GM12878 (cell line): ENCODE results near the gene SOAT2. TPM values are rescaled to one million over a fixed set of nuclear protein-coding genes. Genes with fewer than 3 reads are reported as not detected.

Experiments
- ATAC-seq: fragments of 200-7000 bp; cut with Tn5 transposase; 3 replicates; pipeline ENCODE4 v1.9.1; 2020; ENCODE audit warnings: mild to moderate bottlenecking, moderate library complexity
- BruUV-seq: library from RNA; stranded (reverse); fragments of 400-500 nt; replicated peaks from 2 replicates; lab custom pipeline; 2021; lab: Mats Ljungman, UMichigan
- CTCF ChIA-PET: fragments of 300-600 bp; sonication (Branson Sonifier 250); formaldehyde crosslinking; extraction: SDS; loops from one replicate; lab custom pipeline; 2021; ENCODE audit warnings: inconsistent platforms; lab: Yijun Ruan, JAX
- POLR2A ChIA-PET: fragments of 350-600 bp; formaldehyde crosslinking; extraction: SDS; loops from one replicate; lab custom pipeline; 2021; ENCODE audit warnings: inconsistent platforms; lab: Charles Lee
- RAD21 ChIA-PET: fragments of 300-600 bp; sonication (Branson Sonifier 250); formaldehyde crosslinking; loops from one replicate; lab custom pipeline; 2023; ENCODE audit warnings: antibody characterized with exemption; ENCODE audit not compliant: unreplicated experiment; lab: Charles Lee
- SMC1A ChIA-PET: fragments of 300-600 bp; sonication (Branson Sonifier 250); formaldehyde crosslinking; loops from one replicate; lab custom pipeline; 2023; ENCODE audit not compliant: unreplicated experiment, uncharacterized antibody; lab: Charles Lee
- DNase-seq: peaks from one replicate; pipeline ENCODE4 v3.0.0-alpha.2; 2011; ENCODE audit warnings: low read depth, low spot score
- FAIRE-seq: peaks from 3 replicates; lab custom pipeline; 2011; peaks lifted over from hg19 to GRCh38; lab: Jason Lieb, UNC
- H2AFZ ChIP-seq: 2 replicates; pipeline ENCODE4 v1.6.0; 2011; ENCODE audit warnings: low read depth, low read length, control low read depth; ENCODE audit not compliant: control insufficient read depth
- H3K27ac ChIP-seq: 2 replicates; pipeline ENCODE4 v1.5.1; 2011; ENCODE audit warnings: control low read depth; ENCODE audit not compliant: control insufficient read depth, insufficient read depth
- H3K27me3 ChIP-seq, 2 experiments: replicated peaks in 1 of 2; 2 replicates each; pipeline versions ENCODE4 v1.6.0 to v1.6.1; 2011; ENCODE audit warnings: low read length in 1 of 2; ENCODE audit not compliant: control insufficient read depth in 2 of 2, insufficient read depth in 2 of 2
- H3K36me3 ChIP-seq, 2 experiments: 2 replicates each; pipeline ENCODE4 v1.5.1; 2011; ENCODE audit warnings: low read length in 1 of 2; ENCODE audit not compliant: control insufficient read depth in 2 of 2, insufficient read depth in 2 of 2
- H3K4me1 ChIP-seq: 2 replicates; pipeline ENCODE4 v1.6.1; 2011; ENCODE audit warnings: mild to moderate bottlenecking, low read length, moderate library complexity, mixed read lengths; ENCODE audit not compliant: control insufficient read depth, insufficient read depth
- H3K4me2 ChIP-seq: 2 replicates; pipeline ENCODE4 v1.6.0; 2011; ENCODE audit warnings: control low read depth; ENCODE audit not compliant: control insufficient read depth, insufficient read depth
- H3K4me3 ChIP-seq: fragments of 200-600 bp; sonication (generic); 2 replicates; pipeline ENCODE4 v1.5.1; 2016
- H3K79me2 ChIP-seq: 2 replicates; pipeline ENCODE4 v1.6.0; 2011; ENCODE audit warnings: low read length; ENCODE audit not compliant: control insufficient read depth, insufficient read depth
- H3K9ac ChIP-seq: 2 replicates; pipeline ENCODE4 v1.8.0; 2011; ENCODE audit warnings: low read length, control low read depth, mixed read lengths; ENCODE audit not compliant: control insufficient read depth, insufficient read depth
- H3K9me3 ChIP-seq: replicated peaks from 3 replicates; pipeline ENCODE4 v1.5.1; 2011; ENCODE audit warnings: mild to moderate bottlenecking, low read length; ENCODE audit not compliant: control insufficient read depth, insufficient read depth
- H4K20me1 ChIP-seq: 2 replicates; pipeline ENCODE4 v1.6.0; 2011; ENCODE audit not compliant: control insufficient read depth, insufficient read depth
- CREB1 ChIP-seq: IDR thresholded peaks from 2 replicates; pipeline ENCODE4 v1.6.1; 2012; ENCODE audit warnings: low read depth, mild to moderate bottlenecking, inconsistent platforms
- IRF4 ChIP-seq: IDR thresholded peaks from 2 replicates; pipeline ENCODE4 v1.6.1; 2011; ENCODE audit warnings: low read depth, low read length
- KAT2A ChIP-seq: conservative IDR thresholded peaks from 2 replicates; pipeline ENCODE4 v1.6.1; 2011; ENCODE audit warnings: low read depth, low read length; ENCODE audit not compliant: control insufficient read depth
- NFXL1 ChIP-seq: fragments of 450-650 bp; IDR thresholded peaks from 2 replicates; pipeline ENCODE4 v1.6.1; 2017; ENCODE audit warnings: antibody characterized with exemption, mild to moderate bottlenecking, borderline replicate concordance
- POLR2AphosphoS5 ChIP-seq: IDR thresholded peaks from 2 replicates; pipeline ENCODE4 v1.6.1; 2011; ENCODE audit warnings: mild to moderate bottlenecking, low read length, inconsistent platforms
- RAD21 ChIP-seq: IDR thresholded peaks from 2 replicates; pipeline ENCODE4 v1.6.1; 2011; ENCODE audit warnings: mild to moderate bottlenecking, low read depth, low read length, moderate library complexity; ENCODE audit not compliant: insufficient read depth
- RAD51 ChIP-seq: fragments of 450-650 bp; IDR thresholded peaks from 2 replicates; pipeline ENCODE4 v1.6.1; 2016; ENCODE audit warnings: moderate library complexity, mild to moderate bottlenecking, inconsistent platforms
- SMC3 ChIP-seq: IDR thresholded peaks from 2 replicates; pipeline ENCODE4 v1.6.1; 2011; ENCODE audit warnings: low read length, improper control_type of control experiment, borderline replicate concordance
- STAT3 ChIP-seq: IDR thresholded peaks from 2 replicates; pipeline ENCODE4 v1.6.1; 2011; ENCODE audit warnings: low read depth, low read length, improper control_type of control experiment
- TARDBP ChIP-seq: IDR thresholded peaks from 2 replicates; pipeline ENCODE4 v1.6.1; 2016; ENCODE audit warnings: borderline replicate concordance
- ZBTB33 ChIP-seq: fragments of 450-650 bp; IDR thresholded peaks from 2 replicates; pipeline ENCODE4 v1.6.1; 2017; ENCODE audit warnings: mild to moderate bottlenecking
- WGBS: methylation state at CpG from one replicate; pipeline ENCODE4 v1.1.6; 2016; ENCODE audit warnings: low lambda C conversion rate; ENCODE audit not compliant: insufficient replicate concordance, insufficient coverage; ENCODE audit errors: missing lambda C conversion rate; 5-methylcytosine and 5-hydroxymethylcytosine counted together
- in situ Hi-C: fragments of 300-500 bp; cut with MboI; formaldehyde crosslinking; loops from 9 replicates; pipeline ENCODE4 v1.14.3; 2018; ENCODE audit warnings: mixed read lengths
- intact Hi-C: fragments of 100-400 bp; cut with micrococcal nuclease; formaldehyde crosslinking; loops from one replicate; pipeline ENCODE4 v1.14.2; 2022; ENCODE audit not compliant: unreplicated experiment
- polyA plus RNA-seq, 11 experiments: library from polyadenylated mRNA; depleted of rRNA in 4 of 11; unstranded in 6 of 11; stranded (reverse) in 5 of 11; fragments of >200 nt; fragmentation: Nextera tagmentation in 4 of 11; fragmentation: Illumina TruSeq in 1 of 11; extraction: Ambion mirVana in 4 of 11; extraction: Trizol in 1 of 11; gene quantifications; 1 replicate in 1 of 11; 2 replicates in 10 of 11; pipeline versions ENCODE4 v1.2.1 to v1.2.3, GENCODE V29; 2011 to 2016; ENCODE audit warnings: inconsistent platforms in 2 of 11, missing spikeins in 2 of 11, low read depth in 1 of 11
- total RNA-seq, 4 experiments: library from RNA; depleted of rRNA in 3 of 4; stranded (reverse); fragments of >200 nt in 3 of 4; fragmentation: Illumina TruSeq in 1 of 4; extraction: Trizol in 1 of 4; gene quantifications; 2 replicates each; pipeline versions ENCODE4 v1.2.1 to v1.2.3, GENCODE V29; 2013 to 2021
- TF ChIP-seq, protein P1 (sequence below): fragments of 450-650 bp; IDR thresholded peaks from 2 replicates; pipeline ENCODE4 v1.6.1; 2017; ENCODE audit warnings: low read depth, mild to moderate bottlenecking, moderate library complexity
- TF ChIP-seq, protein P2 (sequence below): fragments of 450-650 bp; IDR thresholded peaks from 2 replicates; pipeline ENCODE4 v1.6.1; 2018; ENCODE audit warnings: borderline replicate concordance, mild to moderate bottlenecking; ENCODE audit not compliant: partially characterized antibody

Gene SOAT2
- total and polyA plus RNA-seq, 10 of the 15 experiments (the other 5 are each of a cell fraction or from before 2014, with no cell fraction given) = 0.08 to 1.7 (median 0.69) TPM

- Histone ChIP-seq H3K36me3 (no peaks in the 10 kb centered on the region), H3K4me2 (no peak overlapping the region), H3K4me3 (no peak overlapping the region), H3K27ac (no peak overlapping the region), H3K9ac (no peak overlapping the region), H3K4me1 (peaks cover 19% of the 10 kb centered on the region), H3K9me3 (no peaks in the 10 kb centered on the region), H3K79me2 (no peaks in the 10 kb centered on the region), H2AFZ (no peak overlapping the region), H4K20me1 (no peaks in the 10 kb centered on the region), H3K27me3 (no peaks in the 10 kb centered on the region)
- RAD21 ChIA-PET = interaction anchor here (0.5 to 0.6 kb wide), 2 partner anchors 40 to 52 kb away, joined by 3 to 6 read pairs; no protein-coding TSS in a partner anchor
- WGBS = 95% methylated on average over 7 of the region's 7 CpGs
- DNase-seq (no peak), ATAC-seq (no peak), FAIRE-seq (no peak)
- POLR2A ChIA-PET = no interaction called here
- CTCF ChIA-PET = interaction anchor here (2.0 kb wide), 1 partner anchor 40 kb away, joined by 7 read pairs; no protein-coding TSS in a partner anchor
- in situ Hi-C loops = no loop called here
- SMC1A ChIA-PET = interaction anchor here (0.6 kb wide), 1 partner anchor 40 kb away, joined by 3 read pairs; no protein-coding TSS in a partner anchor
- no TSS peak for BruUV-seq
- intact Hi-C loops = no loop called here
- TF ChIP-seq, protein P1, sequence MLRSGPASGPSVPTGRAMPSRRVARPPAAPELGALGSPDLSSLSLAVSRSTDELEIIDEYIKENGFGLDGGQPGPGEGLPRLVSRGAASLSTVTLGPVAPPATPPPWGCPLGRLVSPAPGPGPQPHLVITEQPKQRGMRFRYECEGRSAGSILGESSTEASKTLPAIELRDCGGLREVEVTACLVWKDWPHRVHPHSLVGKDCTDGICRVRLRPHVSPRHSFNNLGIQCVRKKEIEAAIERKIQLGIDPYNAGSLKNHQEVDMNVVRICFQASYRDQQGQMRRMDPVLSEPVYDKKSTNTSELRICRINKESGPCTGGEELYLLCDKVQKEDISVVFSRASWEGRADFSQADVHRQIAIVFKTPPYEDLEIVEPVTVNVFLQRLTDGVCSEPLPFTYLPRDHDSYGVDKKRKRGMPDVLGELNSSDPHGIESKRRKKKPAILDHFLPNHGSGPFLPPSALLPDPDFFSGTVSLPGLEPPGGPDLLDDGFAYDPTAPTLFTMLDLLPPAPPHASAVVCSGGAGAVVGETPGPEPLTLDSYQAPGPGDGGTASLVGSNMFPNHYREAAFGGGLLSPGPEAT = no peak
- TF ChIP-seq, protein P2, sequence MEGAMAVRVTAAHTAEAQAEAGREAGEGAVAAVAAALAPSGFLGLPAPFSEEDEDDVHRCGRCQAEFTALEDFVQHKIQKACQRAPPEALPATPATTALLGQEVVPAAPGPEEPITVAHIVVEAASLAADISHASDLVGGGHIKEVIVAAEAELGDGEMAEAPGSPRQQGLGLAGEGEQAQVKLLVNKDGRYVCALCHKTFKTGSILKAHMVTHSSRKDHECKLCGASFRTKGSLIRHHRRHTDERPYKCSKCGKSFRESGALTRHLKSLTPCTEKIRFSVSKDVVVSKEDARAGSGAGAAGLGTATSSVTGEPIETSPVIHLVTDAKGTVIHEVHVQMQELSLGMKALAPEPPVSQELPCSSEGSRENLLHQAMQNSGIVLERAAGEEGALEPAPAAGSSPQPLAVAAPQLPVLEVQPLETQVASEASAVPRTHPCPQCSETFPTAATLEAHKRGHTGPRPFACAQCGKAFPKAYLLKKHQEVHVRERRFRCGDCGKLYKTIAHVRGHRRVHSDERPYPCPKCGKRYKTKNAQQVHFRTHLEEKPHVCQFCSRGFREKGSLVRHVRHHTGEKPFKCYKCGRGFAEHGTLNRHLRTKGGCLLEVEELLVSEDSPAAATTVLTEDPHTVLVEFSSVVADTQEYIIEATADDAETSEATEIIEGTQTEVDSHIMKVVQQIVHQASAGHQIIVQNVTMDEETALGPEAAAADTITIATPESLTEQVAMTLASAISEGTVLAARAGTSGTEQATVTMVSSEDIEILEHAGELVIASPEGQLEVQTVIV = no peak
- TF ChIP-seq RAD51 = no peak
- TF ChIP-seq IRF4 = no peak
- TF ChIP-seq CREB1 = no peak
- TF ChIP-seq NFXL1 = no peak
- no peak for TF ChIP-seq RAD21
- no peak for TF ChIP-seq POLR2AphosphoS5
- no peak for TF ChIP-seq KAT2A
- TF ChIP-seq ZBTB33 = no peak
- TF ChIP-seq TARDBP = no peak
- TF ChIP-seq SMC3 = no peak
- TF ChIP-seq STAT3 = no peak
These were observed 2.6 kb downstream of the SOAT2 start for GRCh38 chr12:53105712-53106439.
